ENCODE measurements around the gene RFX3.

DNA sequence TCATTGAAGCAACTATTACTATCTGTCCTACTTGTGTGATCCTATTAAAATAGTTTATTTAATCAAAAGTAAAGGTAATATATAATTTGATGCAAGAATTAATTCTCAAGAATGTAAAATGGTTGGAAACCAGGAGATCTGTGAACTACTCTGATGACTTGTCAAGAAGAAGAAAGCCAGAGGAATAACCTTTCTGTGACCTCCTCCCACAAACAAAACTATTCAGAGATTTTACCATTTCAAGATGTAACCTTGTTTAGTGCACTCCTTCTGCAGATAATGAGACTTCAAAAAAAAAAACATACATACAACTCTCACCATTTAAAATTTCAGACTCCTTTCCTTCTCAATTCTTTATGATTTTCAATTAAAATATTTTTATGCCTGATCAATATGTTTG, 79.5 kb downstream of the RFX3 start:
- TF ChIP-seq, protein P1, sequence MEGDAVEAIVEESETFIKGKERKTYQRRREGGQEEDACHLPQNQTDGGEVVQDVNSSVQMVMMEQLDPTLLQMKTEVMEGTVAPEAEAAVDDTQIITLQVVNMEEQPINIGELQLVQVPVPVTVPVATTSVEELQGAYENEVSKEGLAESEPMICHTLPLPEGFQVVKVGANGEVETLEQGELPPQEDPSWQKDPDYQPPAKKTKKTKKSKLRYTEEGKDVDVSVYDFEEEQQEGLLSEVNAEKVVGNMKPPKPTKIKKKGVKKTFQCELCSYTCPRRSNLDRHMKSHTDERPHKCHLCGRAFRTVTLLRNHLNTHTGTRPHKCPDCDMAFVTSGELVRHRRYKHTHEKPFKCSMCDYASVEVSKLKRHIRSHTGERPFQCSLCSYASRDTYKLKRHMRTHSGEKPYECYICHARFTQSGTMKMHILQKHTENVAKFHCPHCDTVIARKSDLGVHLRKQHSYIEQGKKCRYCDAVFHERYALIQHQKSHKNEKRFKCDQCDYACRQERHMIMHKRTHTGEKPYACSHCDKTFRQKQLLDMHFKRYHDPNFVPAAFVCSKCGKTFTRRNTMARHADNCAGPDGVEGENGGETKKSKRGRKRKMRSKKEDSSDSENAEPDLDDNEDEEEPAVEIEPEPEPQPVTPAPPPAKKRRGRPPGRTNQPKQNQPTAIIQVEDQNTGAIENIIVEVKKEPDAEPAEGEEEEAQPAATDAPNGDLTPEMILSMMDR (conservative IDR thresholded peaks at IDR 0.05 in 1 of 2, IDR thresholded peaks at IDR 0.05 in 1 of 2; ENCODE audit: low read depth in 1 of 2, low read length in 2 of 2) = no peak
- TF ChIP-seq EZH2 (IDR thresholded peaks at IDR 0.05; ENCODE audit: low read length, missing control alignments) = no peak
